Mucosa of stomach (tissue), 1 donor: ENCODE results near the gene EXOC3L1.

ENCODE experiments used
- H3K27me3 ChIP-seq: one replicate; pipeline ENCODE4 v1.7.0; 2013; ENCODE audit warnings: mild to moderate bottlenecking, low read length; ENCODE audit not compliant: control insufficient read depth, insufficient read depth
- H3K36me3 ChIP-seq: one replicate; pipeline ENCODE4 v1.7.0; 2013; ENCODE audit warnings: low read length; ENCODE audit not compliant: control insufficient read depth, insufficient read depth
- H3K4me1 ChIP-seq: one replicate; pipeline ENCODE4 v1.7.0; 2013; ENCODE audit warnings: mild to moderate bottlenecking, low read length; ENCODE audit not compliant: control insufficient read depth, insufficient read depth
- H3K4me3 ChIP-seq: one replicate; pipeline ENCODE4 v1.7.0; 2013; ENCODE audit warnings: low read length
- H3K9ac ChIP-seq: one replicate; pipeline ENCODE4 v1.7.0; 2013; ENCODE audit warnings: mild to moderate bottlenecking, low read length, moderate library complexity
- H3K9me3 ChIP-seq: one replicate; pipeline ENCODE4 v1.7.0; 2013; ENCODE audit warnings: mild to moderate bottlenecking, low read length, moderate library complexity; ENCODE audit not compliant: control insufficient read depth
- donor health status: Pancreatic carcinoma.

EXOC3L1 gene

DNA sequence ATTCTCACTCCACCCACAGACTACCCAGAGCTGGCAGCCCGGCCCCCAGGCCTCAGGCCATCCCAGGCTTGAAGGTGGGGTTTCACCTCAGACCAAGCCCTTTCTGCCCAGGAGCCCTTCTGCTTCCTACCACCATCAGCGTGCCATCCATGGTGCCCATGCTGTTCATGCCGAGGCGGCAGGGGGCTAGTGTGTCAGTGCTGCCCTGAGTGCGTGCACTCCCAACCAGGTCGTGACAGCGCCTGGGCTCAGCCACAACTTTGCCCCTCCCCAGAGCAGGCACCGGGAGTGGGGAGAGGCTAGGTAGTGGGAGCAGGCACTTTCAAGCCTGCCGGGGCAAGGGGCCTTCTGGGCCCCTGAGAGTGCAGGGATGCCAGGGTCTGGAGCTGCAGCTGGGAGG lies 47.6 kb downstream of the EXOC3L1 start:
- Histone ChIP-seq H3K36me3 (peaks cover 22% of the 10 kb centered on the region), H3K4me3 (no peak overlapping the region), H3K9ac (no peak overlapping the region), H3K9me3 (no peaks in the 10 kb centered on the region), H3K4me1 (no peaks in the 10 kb centered on the region), H3K27me3 (no peaks in the 10 kb centered on the region)

GRCh38 chr16:67141391-67141790 lies 48.5 kb downstream of the EXOC3L1 start:
- H3K36me3 ChIP-seq = peaks cover 22% of the 10 kb centered on the region
- no peak overlapping the region for H3K9ac ChIP-seq
- no peaks in the 10 kb centered on the region for H3K9me3 ChIP-seq
- no peaks in the 10 kb centered on the region for H3K4me1 ChIP-seq
- H3K4me3 ChIP-seq = no peak overlapping the region
- H3K27me3 ChIP-seq = no peaks in the 10 kb centered on the region

GRCh38 chr16:67137605-67138004 lies 52.3 kb downstream of the EXOC3L1 start:
- Histone ChIP-seq H3K9me3 (no peaks in the 10 kb centered on the region), H3K9ac (no peak overlapping the region), H3K4me3 (no peak overlapping the region), H3K4me1 (no peaks in the 10 kb centered on the region), H3K27me3 (no peaks in the 10 kb centered on the region), H3K36me3 (peaks cover 22% of the 10 kb centered on the region)
